ENCODE results near the gene KAT6B.
"Not testable (repeated sequence)": the region's sequence is repeated elsewhere in the genome, so short reads cannot be mapped to it uniquely, and the experiment has no call there.

GRCh38 chr10:74921070-74921469, 94.7 kb downstream of the KAT6B start:
- TF ChIP-seq, protein P1, sequence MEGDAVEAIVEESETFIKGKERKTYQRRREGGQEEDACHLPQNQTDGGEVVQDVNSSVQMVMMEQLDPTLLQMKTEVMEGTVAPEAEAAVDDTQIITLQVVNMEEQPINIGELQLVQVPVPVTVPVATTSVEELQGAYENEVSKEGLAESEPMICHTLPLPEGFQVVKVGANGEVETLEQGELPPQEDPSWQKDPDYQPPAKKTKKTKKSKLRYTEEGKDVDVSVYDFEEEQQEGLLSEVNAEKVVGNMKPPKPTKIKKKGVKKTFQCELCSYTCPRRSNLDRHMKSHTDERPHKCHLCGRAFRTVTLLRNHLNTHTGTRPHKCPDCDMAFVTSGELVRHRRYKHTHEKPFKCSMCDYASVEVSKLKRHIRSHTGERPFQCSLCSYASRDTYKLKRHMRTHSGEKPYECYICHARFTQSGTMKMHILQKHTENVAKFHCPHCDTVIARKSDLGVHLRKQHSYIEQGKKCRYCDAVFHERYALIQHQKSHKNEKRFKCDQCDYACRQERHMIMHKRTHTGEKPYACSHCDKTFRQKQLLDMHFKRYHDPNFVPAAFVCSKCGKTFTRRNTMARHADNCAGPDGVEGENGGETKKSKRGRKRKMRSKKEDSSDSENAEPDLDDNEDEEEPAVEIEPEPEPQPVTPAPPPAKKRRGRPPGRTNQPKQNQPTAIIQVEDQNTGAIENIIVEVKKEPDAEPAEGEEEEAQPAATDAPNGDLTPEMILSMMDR (IDR thresholded peaks at IDR 0.05 in 2 of 3, conservative IDR thresholded peaks at IDR 0.05 in 1 of 3; ENCODE audit: control insufficient read depth in 2 of 3, extremely low read depth in 1 of 3, insufficient read depth in 1 of 3, low read depth in 3 of 3, low read length in 3 of 3), result not testable (repeated sequence)
- not testable (repeated sequence) for TF ChIP-seq EZH2 (IDR thresholded peaks at IDR 0.05; ENCODE audit: borderline replicate concordance, control insufficient read depth, low read depth, low read length)
